ENCODE measurements around the gene THOC5.

DNA sequence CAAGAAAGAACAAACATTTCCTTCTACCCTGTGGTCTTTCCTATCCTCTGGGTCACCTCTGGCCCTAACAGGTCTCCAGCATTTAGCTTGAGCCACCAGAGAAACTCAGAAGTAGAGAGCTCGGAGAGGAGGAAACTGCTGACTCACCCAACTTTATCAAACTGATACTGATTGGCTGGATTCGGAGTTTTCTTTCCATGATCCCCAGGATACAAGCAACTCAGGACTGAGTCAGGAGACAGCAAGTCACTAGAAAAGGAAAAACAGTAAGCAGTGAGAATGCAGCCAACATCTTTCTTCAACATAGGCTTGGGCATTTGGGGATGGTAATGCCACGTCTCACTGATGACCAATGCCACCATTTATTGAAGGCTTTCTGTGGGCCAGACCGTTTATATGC lies 32.7 kb downstream of the THOC5 start:
- no peak for TF ChIP-seq POLR2A (IDR thresholded peaks at IDR 0.05)
- TF ChIP-seq CTCF (IDR thresholded peaks at IDR 0.05), result no peak
